Omental fat pad (tissue), 4 donors: ENCODE data around the gene ACAP1. TPM values are rescaled to one million over a fixed set of nuclear protein-coding genes. Genes with fewer than 3 reads are reported as not detected.

Experiments used
- ATAC-seq: fragments of 150-250 bp; one replicate; pipeline ENCODE4 v1.9.1; 2016; ENCODE audit warnings: mild to moderate bottlenecking, moderate library complexity; ENCODE audit not compliant: low FRiP score
- DNase-seq: peaks from one replicate; pipeline ENCODE4 v3.0.0-alpha.2; 2019; ENCODE audit warnings: low spot score
- CTCF ChIP-seq, 3 donors: fragments of 450-650 bp; IDR thresholded peaks; one replicate each; pipeline ENCODE4 v1.5.1; 2016 to 2017; ENCODE audit warnings: antibody characterized with exemption in 3 of 3, mild to moderate bottlenecking in 3 of 3, moderate library complexity in 2 of 3
- total RNA-seq, 4 donors: library from RNA; depleted of rRNA; stranded (reverse); fragments of >200 nt; gene quantifications; one replicate each; pipeline ENCODE4 v1.1.0, GENCODE V29; 2016

The ACAP1 gene
- total RNA-seq, 4 donors from 2014 or later = 3.3 to 13.1 (median 8.1) TPM

DNA sequence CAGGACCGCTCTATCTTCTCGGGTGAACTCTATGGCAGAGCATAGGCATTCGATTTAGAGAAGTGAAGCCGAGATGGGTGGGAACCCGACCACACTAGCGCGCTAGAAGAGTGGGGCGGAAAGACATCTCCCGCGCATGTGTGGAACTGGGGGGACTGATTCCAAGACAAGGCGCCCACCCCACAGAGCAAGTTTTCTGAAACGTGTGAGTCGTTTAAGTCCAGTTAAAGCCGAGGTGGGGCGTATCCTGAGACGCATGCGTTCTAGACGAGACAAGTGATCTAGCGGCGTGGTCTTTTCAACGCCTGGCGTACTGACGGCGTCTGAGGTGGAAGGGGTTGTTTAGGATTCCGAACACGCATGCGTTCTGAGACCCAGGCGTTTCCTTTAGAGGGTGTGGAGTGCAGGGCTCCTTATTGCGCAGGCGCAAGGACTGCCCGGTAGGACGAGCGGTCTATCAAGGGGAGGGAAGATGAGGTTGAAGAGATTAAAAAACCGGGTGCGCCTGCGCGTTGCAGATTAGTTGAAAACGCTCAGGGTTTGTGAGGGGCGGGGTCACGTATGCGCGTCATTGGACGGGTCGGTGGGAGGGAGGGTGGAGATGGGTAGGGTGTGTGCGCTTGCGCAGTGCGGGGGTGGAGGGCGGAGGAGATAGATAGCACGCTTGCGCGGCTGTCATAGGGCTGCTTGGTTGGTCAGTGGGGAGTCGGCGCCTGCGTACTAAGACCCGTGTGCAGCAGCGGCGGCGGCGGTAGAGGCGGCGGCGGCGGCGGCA, 29.2 kb upstream of the ACAP1 start, which contains the start of gene EIF5A:
EIF5A (plus strand) TSS at position 718 of the 775 bp plus-strand sequence. CDS start 2,008 bp downstream, outside the sequence.
- ATAC-seq (peak; percentile 94), DNase-seq (peak; percentile 98)
- TF ChIP-seq CTCF (IDR thresholded peaks at IDR 0.05) = no peak

GRCh38 chr17:7307686-7308624, 28.4 kb upstream of the ACAP1 start:
- ATAC-seq (peak; percentile 0), DNase-seq (no peak)
- TF ChIP-seq CTCF (IDR thresholded peaks at IDR 0.05) = no peak

DNA sequence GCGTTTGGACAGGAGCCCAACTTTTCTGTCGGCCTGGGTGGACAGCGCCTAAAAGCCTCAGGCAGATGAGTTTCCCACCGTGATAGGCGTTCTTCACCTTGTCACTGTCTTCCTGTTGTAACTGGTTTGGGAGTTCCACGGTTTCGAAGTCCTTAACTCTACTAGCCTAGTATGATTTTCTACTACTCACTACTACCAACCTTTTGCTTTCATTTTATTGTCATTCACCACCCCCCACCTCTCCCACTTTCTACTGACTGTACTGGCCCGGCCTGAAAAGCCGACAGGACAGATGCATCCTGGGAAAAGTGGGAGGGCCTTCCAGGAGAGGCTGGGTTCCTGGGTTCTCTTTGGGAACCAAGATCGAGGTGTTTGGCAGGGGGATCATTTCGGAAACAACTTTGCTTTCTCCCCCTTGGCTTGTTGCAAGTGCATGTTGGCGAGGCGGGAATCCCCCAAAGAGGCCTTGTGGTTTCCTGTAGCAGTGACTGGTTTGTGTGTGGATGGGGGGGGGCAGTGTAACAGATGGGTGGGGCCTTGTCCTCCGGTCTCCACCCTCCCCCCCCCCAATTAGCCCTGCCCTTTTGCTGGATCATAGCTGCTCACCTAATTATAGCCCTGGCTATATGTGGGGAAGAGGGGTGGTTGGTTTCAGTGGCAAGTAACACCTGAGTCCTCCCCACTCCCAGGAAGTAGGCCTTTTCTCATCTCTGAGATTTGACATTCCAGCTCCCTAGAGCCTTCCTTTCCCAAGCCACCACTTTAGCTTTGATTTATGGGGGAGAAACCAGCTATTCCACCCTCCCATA, 27.5 kb upstream of the ACAP1 start:
- TF ChIP-seq CTCF (IDR thresholded peaks at IDR 0.05) = no peak
- ATAC-seq (peak; percentile 29), DNase-seq (no peak)

GRCh38 chr17:7309628-7310027, 26.7 kb upstream of the ACAP1 start:
- no peak for TF ChIP-seq CTCF (IDR thresholded peaks at IDR 0.05)
- DNase-seq (no peak), ATAC-seq (no peak)

- no peak for TF ChIP-seq CTCF (IDR thresholded peaks at IDR 0.05)
- ATAC-seq = no peak
- DNase-seq = no peak
Measured at GRCh38 chr17:7311110-7311705, 25.1 kb upstream of the ACAP1 start.

- ATAC-seq (no peak), DNase-seq (no peak)
- TF ChIP-seq CTCF (IDR thresholded peaks at IDR 0.05) = no peak
Measured at GRCh38 chr17:7312432-7313087, 23.8 kb upstream of the ACAP1 start.
